Upper lobe of left lung (tissue), 4 donors: ENCODE measurements around the gene CTDP1.

ENCODE experiments used
- CTCF ChIP-seq, 6 experiments: fragments of 450-650 bp in 4 of 6; fragments of 200-600 bp in 2 of 6; sonication (generic) in 2 of 6; IDR thresholded peaks; one replicate each; pipeline ENCODE4 v1.5.1; 2016 to 2019; ENCODE audit warnings: antibody characterized with exemption in 6 of 6
- POLR2A ChIP-seq, 4 donors: fragments of 450-650 bp; IDR thresholded peaks; one replicate each; pipeline ENCODE4 v1.5.1; 2016 to 2017; ENCODE audit warnings: antibody characterized with exemption in 4 of 4, mild to moderate bottlenecking in 2 of 4
- POLR2AphosphoS5 ChIP-seq, 2 donors: sonication (generic); formaldehyde crosslinking; IDR thresholded peaks; one replicate each; pipeline ENCODE4 v1.5.1; 2017; ENCODE audit warnings: antibody characterized with exemption in 2 of 2

GRCh38 chr18:79768745-79769144 is 89.1 kb downstream of the CTDP1 start:
- TF ChIP-seq CTCF (IDR thresholded peaks at IDR 0.05): no peak
- no peak for TF ChIP-seq POLR2A (IDR thresholded peaks at IDR 0.05)
- TF ChIP-seq POLR2AphosphoS5 (IDR thresholded peaks at IDR 0.05): no peak
